ENCODE results near the gene SETD2.
A peak's percentile ranks its signal among the peaks of the same experiment; 100 is the strongest.
"Not testable (repeated sequence)": the region's sequence is repeated elsewhere in the genome, so short reads cannot be mapped to it uniquely, and the experiment has no call there.

SETD2 gene

DNA sequence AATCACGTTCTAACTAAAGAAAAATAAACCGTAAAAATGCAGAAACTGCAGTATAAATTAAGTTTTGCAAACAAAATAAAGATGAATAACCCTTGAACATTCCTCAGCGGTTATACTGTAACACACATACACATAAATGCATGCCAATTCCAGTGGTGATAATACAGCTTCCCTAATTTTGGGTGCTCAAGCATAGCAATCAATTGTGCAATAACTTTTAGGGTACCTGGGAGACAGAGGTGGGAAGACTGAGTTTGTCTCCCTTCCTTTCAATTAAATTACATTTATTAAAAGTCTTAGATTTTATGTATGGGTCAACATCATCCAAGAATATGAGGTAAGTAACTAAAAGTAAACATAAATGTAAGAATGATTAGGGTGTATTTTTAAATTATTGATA is 71.8 kb downstream of the SETD2 start:
- DNase-seq, result no peak

DNA sequence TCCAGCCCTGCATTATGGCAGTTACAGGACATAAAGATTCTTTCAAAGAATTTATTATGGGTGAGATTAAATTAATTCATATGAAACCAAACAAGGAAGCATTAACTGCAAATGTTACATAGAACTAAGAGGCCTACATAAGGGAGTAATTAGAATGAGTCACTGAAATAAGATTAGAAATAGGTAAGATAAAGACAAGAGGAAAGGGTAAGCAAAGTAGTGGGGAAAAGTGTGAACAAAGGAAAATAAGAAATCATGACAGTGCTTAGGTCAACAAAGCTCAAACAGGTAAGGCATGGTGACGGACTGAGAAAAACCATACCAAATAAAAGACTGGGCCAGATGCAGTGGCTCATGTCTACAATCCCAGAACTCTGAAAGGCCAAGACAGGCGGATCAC is 74.3 kb downstream of the SETD2 start:
- DNase-seq, result no peak

DNA sequence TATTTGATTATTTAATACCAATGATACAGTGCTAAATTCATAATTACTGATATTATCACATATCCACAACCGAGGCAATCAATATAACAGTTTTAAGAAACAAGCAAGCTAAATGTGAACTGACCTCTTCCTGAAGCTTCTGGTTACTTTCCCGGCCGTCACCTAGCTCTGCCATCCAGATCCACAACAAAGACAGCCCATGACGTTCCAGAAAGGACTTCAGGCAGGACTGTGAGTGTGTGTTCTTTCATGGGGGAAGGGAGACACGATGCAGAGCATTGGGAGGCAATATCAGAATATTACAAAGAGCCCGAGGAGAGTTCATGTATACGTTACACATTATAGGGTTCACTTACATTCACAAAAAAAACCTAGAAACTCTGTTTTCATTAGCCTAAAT is 77.8 kb downstream of the SETD2 start:
- no peak for DNase-seq

DNA sequence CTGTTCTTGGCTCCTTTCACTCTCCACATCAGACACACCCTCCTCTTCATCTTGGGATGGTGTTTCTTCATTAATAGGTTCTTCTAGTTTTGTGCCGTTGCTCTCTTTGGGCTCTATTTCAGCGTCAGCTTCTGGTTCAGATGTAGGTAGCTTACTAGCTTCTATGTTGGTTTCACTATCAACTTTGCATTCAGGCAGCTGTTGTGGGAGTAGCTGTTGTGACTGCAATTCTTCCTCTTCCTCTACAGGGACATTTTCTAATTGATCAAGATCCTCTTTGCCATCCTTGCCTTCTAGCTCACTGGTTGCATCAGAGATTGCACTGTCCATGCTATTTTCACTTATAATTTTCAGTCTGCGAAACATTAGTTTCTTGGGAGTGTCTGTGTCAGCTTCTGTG is 80.1 kb downstream of the SETD2 start:
- no peak for DNase-seq

- DNase-seq, result no peak
These were observed 81.4 kb downstream of the SETD2 start for GRCh38 chr3:47082519-47082918.

DNA sequence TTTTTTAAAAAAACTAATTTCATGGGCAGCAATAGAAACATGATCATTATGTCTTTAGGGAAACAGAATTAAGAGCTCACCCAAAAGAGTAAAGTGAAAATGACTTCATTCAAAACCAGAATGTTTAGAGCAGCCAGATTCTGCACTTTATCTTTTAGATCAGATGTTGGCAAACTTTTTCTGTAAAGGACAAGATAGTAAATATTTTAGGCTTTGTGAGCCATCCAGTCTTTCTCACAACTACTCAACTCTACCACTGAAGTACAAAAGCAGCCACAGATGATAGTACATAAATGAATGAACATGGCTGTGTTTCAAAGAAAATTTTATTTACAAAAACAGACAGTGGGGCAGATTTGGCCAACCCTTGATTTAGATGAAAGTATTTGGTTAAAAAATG is 84.5 kb downstream of the SETD2 start:
- no peak for DNase-seq

DNA sequence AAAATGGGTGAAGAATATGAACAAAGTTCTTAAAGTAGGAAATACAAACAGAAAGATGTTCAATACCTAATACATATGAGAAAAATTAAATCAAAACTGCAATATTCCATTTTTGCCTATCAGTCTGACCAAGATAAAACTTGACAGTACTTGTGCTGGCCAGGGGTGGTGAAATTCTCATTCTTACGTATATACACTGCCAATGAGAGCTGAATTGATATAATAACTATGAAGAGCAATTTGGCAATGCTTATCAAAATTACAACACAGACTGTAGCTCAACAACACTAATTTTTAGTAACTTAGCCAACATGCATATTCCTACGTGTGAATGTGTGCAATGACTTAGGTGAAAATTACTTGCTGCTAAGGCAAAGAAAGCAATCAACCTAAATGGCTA is 90.2 kb downstream of the SETD2 start:
- DNase-seq, result no peak

DNA sequence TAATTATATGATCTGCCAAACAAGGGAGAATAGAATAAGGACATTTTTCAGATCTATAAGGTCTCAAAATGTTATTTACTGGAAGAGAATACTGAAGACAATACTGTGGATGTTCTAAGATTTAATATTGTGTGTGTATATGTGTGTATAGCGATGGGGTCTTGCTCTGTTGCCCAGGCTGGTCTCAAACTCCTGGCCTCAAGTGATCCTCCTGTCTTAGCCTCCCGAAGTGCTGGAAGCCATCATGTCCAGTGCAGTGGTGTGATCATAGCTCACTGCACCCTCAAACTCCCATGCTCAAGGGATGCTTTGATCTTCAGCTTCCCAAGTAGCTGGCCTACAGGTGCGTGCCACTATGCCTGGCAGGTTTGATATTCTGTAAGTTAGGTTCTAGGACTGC is 93.1 kb downstream of the SETD2 start:
- no peak for DNase-seq

DNA sequence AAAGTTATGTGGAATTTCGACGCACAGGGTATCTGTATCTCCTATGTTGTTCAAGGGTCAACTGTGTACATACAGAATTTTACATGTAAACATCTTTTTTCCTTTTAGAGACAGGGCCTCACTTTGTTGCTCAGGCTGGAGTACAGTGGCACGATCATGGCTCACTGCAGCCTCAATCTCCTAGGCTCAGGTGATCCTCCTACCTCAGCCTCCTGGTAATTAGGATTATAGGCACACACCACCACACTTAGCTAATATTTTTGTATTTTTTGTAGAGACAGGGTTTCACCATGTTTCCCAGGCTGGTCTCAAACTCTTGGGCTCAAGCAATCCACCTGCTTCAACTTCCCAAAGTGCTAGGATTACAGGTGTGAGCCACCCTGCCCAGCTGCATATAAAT is 97.7 kb downstream of the SETD2 start:
- not testable (repeated sequence) for DNase-seq

DNA sequence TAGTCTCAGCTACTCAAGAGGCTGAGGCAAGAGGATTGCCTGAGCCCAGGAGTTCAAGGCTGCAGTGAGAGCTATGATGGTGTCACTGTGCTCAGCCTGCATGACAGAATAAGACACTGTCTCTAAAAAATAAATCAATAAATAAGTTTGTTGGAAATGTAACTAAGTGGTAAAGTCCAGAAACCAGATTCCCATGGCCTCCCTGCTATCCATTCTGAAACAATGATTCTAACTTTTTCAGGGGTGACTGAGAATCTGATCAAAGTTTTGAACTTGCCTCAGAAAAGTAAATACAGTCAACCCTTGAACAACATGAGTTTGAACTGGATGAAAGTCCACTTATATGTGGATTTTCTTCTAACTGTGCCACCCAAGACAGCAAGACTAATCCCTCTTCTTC is 98.2 kb downstream of the SETD2 start:
- no peak for DNase-seq

DNA sequence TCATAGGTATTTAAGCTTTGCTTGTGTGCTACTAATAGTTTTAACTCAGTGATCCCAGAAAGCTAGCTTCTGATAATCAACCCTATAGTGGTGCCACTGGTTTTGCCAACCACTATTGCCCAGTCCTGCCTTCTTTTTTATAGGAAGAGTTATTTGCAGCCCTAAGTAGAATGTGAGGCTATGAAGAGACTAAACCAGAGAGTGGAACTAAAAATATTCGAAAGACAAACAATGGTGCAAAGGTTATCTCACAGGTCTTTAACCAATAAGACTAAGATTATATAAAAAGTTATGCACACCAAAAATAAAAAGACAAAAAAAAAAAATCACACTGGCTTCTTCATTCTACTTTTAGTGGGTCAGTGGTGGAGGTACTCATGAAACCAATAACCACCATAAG is 98.9 kb downstream of the SETD2 start:
- DNase-seq, result no peak

GRCh38 chr3:47057212-47057671 is 106.7 kb downstream of the SETD2 start:
- DNase-seq, result peak; percentile 56

DNA sequence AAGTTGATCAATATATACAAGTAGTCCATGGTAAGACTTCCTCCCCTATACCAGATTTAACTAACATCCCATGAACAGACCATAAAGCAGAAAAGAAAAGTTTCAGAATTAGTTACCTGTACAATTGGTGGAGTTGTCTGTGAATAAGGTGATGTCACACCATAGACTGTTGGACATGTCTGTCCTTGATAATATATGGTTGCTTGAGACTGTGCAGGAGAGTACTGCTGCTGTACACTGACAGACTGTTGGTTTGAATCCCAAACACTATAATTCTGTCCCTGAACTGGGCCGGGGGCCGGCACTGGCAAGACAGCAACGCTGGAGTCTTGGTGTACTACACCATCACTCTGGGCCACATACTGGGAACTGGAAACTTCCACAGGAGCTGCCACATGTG is 107.2 kb downstream of the SETD2 start:
- DNase-seq, result no peak

DNA sequence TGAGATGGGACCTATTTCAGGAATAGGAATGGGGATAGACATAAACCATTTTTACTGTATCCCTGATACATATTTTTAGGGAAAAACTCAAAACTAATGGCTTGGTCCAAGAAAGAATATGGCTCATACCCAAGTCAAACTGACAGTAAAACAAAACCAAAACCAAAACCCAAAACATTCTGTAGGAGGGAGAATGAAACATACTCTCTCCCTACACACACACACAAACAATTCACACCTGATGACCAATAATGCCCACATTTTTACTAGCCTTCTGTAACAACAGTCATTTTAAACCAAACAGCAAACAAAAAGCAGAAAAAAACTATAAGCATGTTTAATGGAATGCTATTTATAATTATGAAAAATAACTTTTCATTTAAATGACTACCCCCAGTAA is 109.5 kb downstream of the SETD2 start:
- DNase-seq, result no peak

- no peak for DNase-seq
These were observed 116.2 kb downstream of the SETD2 start for GRCh38 chr3:47047673-47048072.

DNA sequence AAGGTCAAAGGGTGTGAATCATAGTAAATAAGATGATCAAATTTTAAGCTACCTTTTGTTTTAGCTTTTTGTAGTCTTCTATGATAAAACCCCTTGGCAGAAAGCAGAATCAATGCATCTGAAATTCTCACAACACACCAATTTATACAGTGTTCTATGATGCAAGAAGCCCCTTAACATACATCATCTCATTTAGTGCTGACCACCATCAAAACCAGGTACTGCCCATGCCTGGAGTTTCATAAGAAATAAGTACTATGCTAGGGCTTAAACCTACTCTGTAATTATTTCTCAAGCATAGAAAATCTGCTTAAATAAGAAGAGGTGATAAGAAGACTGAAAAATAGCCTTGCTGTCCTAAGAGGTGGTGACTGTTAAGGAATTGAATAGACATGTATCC is 116.8 kb downstream of the SETD2 start:
- DNase-seq, result no peak

DNA sequence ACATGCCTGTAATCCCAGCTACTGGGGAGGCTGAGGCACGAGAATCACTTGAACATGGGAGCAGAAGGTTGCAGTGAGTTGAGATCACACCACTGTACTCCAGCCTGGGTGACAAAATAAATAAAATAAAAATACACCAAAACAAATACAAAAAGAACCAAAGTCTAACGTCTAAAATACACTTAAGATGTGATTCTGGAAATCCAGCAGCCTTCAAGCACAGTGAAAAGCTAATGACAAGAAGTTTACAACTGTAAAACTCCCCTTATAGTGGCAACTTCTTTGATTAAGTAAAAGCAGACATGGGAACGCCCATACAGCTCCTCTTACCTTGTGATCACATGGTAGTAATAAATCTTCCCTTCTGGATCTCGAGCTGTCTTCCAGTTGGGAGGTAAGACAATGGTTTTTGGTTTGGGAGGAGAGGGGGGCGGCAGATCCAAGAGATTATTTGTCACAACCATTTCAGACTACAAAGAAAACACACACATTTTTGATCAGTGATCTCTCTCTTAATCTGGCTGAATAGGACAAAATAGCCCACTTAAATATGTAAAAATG is 121.6 kb downstream of the SETD2 start:
- DNase-seq, result no peak

- DNase-seq, result no peak
These were observed 122.8 kb downstream of the SETD2 start for GRCh38 chr3:47041114-47041513.

DNA sequence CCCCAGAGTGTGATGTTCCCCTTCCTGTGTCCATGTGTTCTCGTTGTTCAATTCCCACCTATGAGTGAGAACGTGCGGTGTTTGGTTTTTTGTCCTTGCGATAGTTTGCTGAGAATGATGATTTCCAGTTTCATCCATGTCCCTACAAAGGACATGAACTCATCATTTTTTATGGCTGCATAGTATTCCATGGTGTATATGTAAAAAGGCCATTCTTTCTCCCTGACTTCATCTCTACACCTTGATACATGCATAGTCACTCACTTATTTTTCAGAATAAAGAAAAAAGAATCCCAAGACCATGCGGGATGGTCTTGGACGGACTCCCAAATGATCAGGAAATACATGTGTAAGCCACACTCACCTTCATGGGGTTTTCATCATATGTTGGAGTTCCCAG is 126.6 kb downstream of the SETD2 start:
- not testable (repeated sequence) for DNase-seq

- DNase-seq, result no peak
These were observed 127.8 kb downstream of the SETD2 start for GRCh38 chr3:47036145-47036544.

GRCh38 chr3:47035645-47036044 is 128.3 kb downstream of the SETD2 start:
- DNase-seq, result no peak

DNA sequence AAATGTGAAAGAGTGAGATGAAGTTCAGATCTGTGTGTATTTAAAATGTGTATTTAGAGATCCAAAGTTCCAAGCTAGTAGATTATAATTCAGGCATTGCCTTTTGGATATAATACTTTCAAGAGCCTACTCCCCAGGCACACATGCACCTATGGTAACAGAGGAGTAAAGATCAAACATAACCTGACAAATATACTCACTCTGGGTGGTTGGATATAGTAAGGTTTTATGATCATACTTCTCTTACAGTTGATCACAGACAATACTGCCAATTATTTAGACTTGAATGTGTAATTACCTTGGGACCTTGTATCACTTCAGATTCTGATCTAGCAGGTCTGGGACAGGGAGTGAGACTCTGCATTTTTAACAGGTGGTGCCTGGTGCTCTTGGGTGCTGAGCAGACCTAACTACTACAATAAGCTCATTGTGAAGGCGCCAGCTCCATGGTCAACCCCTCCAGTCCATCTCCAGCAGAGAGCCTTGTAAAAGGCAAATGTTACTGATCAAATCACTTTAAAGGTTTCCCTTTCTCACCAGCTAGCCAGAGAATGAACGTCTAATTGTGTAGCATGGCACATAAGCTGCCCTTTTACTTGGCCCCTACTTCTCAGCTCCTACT is 128.9 kb downstream of the SETD2 start:
- DNase-seq, result no peak

GRCh38 chr3:47031041-47031440 is 132.9 kb downstream of the SETD2 start:
- not testable (repeated sequence) for DNase-seq

DNA sequence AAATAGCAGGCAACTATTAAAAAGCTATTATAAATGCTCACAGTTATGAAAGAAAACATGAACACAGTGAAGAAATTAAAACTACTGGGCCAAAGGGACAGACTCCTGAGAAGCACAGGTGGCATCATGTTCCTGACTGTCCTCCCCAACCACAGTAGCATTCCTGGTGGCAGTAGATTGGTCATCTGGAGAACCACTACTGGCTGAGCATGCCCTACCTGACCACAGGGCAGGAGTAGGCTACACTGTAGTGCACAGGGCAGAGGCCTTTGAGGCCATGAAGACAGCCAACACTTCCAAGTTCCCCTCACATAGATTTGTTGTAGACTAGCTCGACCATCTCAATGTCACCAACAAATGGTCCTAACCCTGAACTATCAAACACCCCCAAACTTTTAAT is 135.2 kb downstream of the SETD2 start:
- DNase-seq, result no peak

GRCh38 chr3:47028146-47028545 is 135.8 kb downstream of the SETD2 start:
- DNase-seq, result no peak

Data from stimulated activated CD4-positive, alpha-beta T cell treated with anti-CD3 and anti-CD28 coated beads, Interleukin-15, amount 100 ng/mL, for 24 hours (primary cell).